GM03348 (cell line): ENCODE measurements around the gene TANK.
"Not testable (repeated sequence)": the region's sequence is repeated elsewhere in the genome, so short reads cannot be mapped to it uniquely, and the experiment has no call there.

ENCODE experiments used
- DNase-seq: peaks from one replicate; pipeline ENCODE4 v3.0.0; 2012; ENCODE audit warnings: low spot score

TANK gene

GRCh38 chr2:161169335-161169734 is 9.1 kb downstream of the TANK start:
- no peak for DNase-seq

GRCh38 chr2:161170377-161170776 is 10.1 kb downstream of the TANK start:
- DNase-seq = no peak

- peak; percentile 26 for DNase-seq
Observed at GRCh38 chr2:161170958-161171932, 11.0 kb downstream of the TANK start.

- no peak for DNase-seq
Observed at GRCh38 chr2:161172901-161173540, 12.8 kb downstream of the TANK start.

GRCh38 chr2:161173541-161174194 is 13.4 kb downstream of the TANK start:
- no peak for DNase-seq

- DNase-seq = no peak
Observed at GRCh38 chr2:161177969-161178368, 17.7 kb downstream of the TANK start.

- DNase-seq = no peak
Observed at GRCh38 chr2:161178756-161179155, 18.5 kb downstream of the TANK start.

GRCh38 chr2:161190050-161190449 is 29.8 kb downstream of the TANK start:
- DNase-seq = no peak

- DNase-seq = not testable (repeated sequence)
Observed at GRCh38 chr2:161195602-161196001, 35.4 kb downstream of the TANK start.

- no peak for DNase-seq
Observed at GRCh38 chr2:161199912-161200701, 39.9 kb downstream of the TANK start.

GRCh38 chr2:161204846-161205245 is 44.6 kb downstream of the TANK start:
- DNase-seq = no peak

GRCh38 chr2:161206471-161207032 is 46.3 kb downstream of the TANK start:
- peak; percentile 10 for DNase-seq

- DNase-seq = no peak
Observed at GRCh38 chr2:161207941-161208340, 47.7 kb downstream of the TANK start.

- peak; percentile 41 for DNase-seq
Observed at GRCh38 chr2:161208527-161209139, 48.4 kb downstream of the TANK start.

- DNase-seq = no peak
Observed at GRCh38 chr2:161209902-161210301, 49.7 kb downstream of the TANK start.

GRCh38 chr2:161217597-161218185 is 57.5 kb downstream of the TANK start:
- DNase-seq = no peak

- DNase-seq = no peak
Observed at GRCh38 chr2:161219211-161219610, 59.0 kb downstream of the TANK start.

GRCh38 chr2:161223139-161223732 is 63.0 kb downstream of the TANK start:
- DNase-seq = peak; percentile 44

- no peak for DNase-seq
Observed at GRCh38 chr2:161228511-161229240, 68.4 kb downstream of the TANK start.

- no peak for DNase-seq
Observed at GRCh38 chr2:161230959-161231358, 70.7 kb downstream of the TANK start.
